Measurements from ENCODE around the gene HIP1. TPM values are rescaled to one million over a fixed set of nuclear protein-coding genes. Genes with fewer than 3 reads are reported as not detected.
"Not testable (repeated sequence)": the region's sequence is repeated elsewhere in the genome, so short reads cannot be mapped to it uniquely, and the experiment has no call there.

The HIP1 gene
- total RNA-seq, 1 experiment from 2014 or later: 10.7 TPM

DNA sequence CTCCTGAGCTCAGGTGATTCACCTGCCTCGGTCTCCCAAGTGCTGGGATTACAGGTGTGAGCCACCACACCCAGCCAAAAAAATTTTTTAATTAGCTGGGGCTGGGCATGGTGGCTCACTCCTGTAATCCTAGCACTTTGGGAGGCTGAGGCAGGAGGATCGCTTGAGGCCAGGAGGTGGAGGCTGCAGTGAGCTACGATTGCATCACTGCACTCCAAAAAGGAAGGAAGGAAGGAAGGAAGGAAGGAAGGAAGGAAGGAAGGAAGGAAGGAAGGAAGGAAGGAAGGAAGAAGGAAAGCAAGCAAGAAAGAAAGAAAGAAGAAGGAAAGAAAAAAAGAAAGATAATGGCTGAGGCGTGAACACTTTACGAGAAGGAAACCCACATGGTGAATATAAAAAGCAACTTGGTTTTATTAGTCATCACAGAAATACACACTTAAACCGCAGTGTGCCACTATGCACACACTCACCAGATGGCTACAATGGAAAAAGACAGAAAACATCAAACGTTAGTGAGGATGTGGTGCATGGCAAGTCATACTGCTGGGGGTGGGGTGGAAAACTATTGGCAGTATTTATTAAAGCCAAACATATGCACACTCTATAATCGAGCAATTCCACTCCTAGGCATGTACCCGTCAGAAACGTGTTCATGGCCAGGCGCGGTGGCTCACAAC lies 37.7 kb upstream of the HIP1 start:
- Mint-ChIP-seq H3K4me1 (ENCODE audit: low read depth, unreplicated experiment) (peaks cover 11% of the 10 kb centered on the region), H3K9me3 (ENCODE audit: low read depth, unreplicated experiment) (no peaks in the 10 kb centered on the region), H3K27ac (ENCODE audit: unreplicated experiment) (no peak overlapping the region), H3K4me3 (ENCODE audit: low read depth, unreplicated experiment) (no peak overlapping the region), H3K27me3 (ENCODE audit: unreplicated experiment) (peaks cover 27% of the 10 kb centered on the region), H3K36me3 (ENCODE audit: insufficient read depth, unreplicated experiment) (no peaks in the 10 kb centered on the region)
- CTCF ChIA-PET: interaction anchor here (0.6 kb wide), 1 partner anchor 187 kb away, joined by 4 read pairs; no protein-coding TSS in a partner anchor
- TF ChIP-seq, protein P1, sequence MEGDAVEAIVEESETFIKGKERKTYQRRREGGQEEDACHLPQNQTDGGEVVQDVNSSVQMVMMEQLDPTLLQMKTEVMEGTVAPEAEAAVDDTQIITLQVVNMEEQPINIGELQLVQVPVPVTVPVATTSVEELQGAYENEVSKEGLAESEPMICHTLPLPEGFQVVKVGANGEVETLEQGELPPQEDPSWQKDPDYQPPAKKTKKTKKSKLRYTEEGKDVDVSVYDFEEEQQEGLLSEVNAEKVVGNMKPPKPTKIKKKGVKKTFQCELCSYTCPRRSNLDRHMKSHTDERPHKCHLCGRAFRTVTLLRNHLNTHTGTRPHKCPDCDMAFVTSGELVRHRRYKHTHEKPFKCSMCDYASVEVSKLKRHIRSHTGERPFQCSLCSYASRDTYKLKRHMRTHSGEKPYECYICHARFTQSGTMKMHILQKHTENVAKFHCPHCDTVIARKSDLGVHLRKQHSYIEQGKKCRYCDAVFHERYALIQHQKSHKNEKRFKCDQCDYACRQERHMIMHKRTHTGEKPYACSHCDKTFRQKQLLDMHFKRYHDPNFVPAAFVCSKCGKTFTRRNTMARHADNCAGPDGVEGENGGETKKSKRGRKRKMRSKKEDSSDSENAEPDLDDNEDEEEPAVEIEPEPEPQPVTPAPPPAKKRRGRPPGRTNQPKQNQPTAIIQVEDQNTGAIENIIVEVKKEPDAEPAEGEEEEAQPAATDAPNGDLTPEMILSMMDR (IDR thresholded peaks at IDR 0.05; ENCODE audit: unreplicated experiment): no peak
- peak; percentile 1 for DNase-seq
- BruUV-seq (replicated peaks): no TSS peak
- intact Hi-C loops (cut with micrococcal nuclease; ENCODE audit: unreplicated experiment): no loop called here

DNA sequence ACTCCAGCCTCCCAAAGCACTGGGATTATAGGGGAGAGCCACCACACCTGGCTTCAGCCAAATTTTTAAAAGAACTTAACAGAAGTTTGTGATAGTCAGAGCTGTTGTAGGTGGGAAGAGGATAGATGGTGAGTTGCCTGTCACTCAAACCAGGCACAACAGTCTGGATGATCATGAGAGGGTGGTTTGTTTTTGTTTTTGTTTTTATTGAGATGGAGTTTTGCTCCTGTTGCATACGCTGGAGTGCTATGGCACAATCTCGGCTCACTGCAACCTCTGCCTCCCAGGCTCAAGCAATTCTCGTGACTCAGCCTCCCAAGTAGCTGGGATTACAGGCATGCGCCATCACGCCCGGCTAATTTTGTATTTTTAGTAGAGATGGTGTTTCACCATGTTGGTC lies 35.2 kb upstream of the HIP1 start:
- H3K36me3 Mint-ChIP-seq (ENCODE audit: insufficient read depth, unreplicated experiment); BruUV-seq (replicated peaks); H3K4me3 Mint-ChIP-seq (ENCODE audit: low read depth, unreplicated experiment); DNase-seq; CTCF ChIA-PET; H3K27ac Mint-ChIP-seq (ENCODE audit: unreplicated experiment); intact Hi-C loops (cut with micrococcal nuclease; ENCODE audit: unreplicated experiment); H3K9me3 Mint-ChIP-seq (ENCODE audit: low read depth, unreplicated experiment); H3K27me3 Mint-ChIP-seq (ENCODE audit: unreplicated experiment): not testable (repeated sequence)
- H3K4me1 Mint-ChIP-seq (ENCODE audit: low read depth, unreplicated experiment): peaks cover 11% of the 10 kb centered on the region

DNA sequence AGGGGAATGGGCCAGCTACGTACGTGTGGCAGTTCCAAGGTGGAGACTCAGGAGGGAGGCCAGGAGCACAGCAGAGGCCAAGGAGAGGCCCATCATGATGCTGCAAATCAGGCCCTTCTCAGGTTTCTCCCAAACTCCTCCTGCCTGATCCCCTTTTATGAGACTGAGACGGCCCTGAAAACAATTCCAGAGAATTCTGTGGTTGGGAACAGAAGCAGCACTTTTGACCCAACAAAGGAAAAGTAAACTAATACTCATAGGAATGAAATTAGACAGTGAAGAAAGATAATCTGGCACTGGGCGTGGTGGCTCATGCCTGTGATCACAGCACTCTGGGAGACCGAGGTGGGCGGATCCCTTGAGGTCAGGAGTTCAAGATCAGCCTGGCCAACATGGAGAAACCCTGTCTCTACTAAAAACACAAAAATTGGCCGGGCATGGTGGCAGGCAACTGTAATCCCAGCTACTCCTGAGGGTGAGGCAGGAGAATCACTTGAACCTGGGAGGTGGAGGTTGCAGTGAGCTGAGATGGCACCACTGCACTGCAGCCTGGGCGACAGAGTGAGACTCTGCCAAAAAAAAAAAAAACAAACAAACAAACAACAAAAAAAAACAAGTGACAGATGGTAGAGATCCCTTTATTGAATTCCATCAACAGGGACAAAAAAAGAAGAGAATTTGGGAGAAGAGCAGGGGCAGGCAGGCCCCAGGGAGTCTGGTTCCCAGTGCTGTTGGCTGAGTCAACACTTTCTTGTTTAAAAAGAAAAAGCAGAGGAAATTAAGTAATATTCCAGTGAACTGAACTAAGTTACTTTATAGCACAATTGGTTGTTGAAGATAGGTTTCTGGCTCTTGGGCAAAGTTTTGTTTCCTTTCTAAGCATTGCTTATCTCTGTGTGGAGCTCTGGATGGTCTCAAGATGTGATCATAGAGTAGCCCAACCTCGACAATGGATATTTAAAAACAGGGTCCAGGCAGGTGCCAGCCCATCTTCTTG lies 33.6 kb upstream of the HIP1 start, which contains the start of gene CCL26:
Gene CCL26 (minus strand): TSS at position 131 of the 997 bp plus-strand sequence. CDS start 35 bp downstream, at position 96.
- DNase-seq: peak; percentile 21
- intact Hi-C loops (cut with micrococcal nuclease; ENCODE audit: unreplicated experiment): no loop called here
- no peak within 1 kb of the TSS for H3K4me3 Mint-ChIP-seq (ENCODE audit: low read depth, unreplicated experiment)
- peaks cover 11% of the 10 kb centered on the region for H3K4me1 Mint-ChIP-seq (ENCODE audit: low read depth, unreplicated experiment)
- H3K27ac Mint-ChIP-seq (ENCODE audit: unreplicated experiment): no peak within 1 kb of the TSS
- no peaks in the 10 kb centered on the region for H3K9me3 Mint-ChIP-seq (ENCODE audit: low read depth, unreplicated experiment)
- BruUV-seq (replicated peaks): no TSS peak
- no peaks in the 10 kb centered on the region for H3K36me3 Mint-ChIP-seq (ENCODE audit: insufficient read depth, unreplicated experiment)
- no peaks in the 10 kb centered on the region for H3K27me3 Mint-ChIP-seq (ENCODE audit: unreplicated experiment)
- CTCF ChIA-PET: no interaction called here
- TF ChIP-seq, protein P1 (IDR thresholded peaks at IDR 0.05; ENCODE audit: unreplicated experiment): no peak

DNA sequence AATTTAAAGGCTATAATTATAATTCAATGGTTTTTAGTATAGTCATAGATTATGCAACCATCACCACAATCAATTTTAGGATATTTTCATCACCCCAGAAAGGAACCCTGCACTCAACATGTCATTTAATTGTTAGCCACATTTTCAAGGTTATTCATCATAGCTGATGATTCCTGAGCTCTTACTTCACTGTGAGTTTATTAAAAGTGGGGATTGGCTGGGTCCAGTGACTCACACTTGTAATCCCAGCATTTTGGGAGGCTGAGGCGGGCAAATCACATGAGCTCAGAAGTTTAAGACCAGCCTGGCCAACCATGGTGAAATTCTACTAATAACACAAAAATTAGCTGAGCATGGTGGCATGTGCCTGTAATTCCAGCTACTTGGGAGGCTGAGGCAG lies 32.5 kb upstream of the HIP1 start:
- H3K27me3 Mint-ChIP-seq (ENCODE audit: unreplicated experiment): no peaks in the 10 kb centered on the region
- no TSS peak for BruUV-seq (replicated peaks)
- no peak overlapping the region for H3K4me3 Mint-ChIP-seq (ENCODE audit: low read depth, unreplicated experiment)
- no peaks in the 10 kb centered on the region for H3K9me3 Mint-ChIP-seq (ENCODE audit: low read depth, unreplicated experiment)
- TF ChIP-seq, protein P1 (IDR thresholded peaks at IDR 0.05; ENCODE audit: unreplicated experiment): no peak
- H3K27ac Mint-ChIP-seq (ENCODE audit: unreplicated experiment): no peak overlapping the region
- peaks cover 11% of the 10 kb centered on the region for H3K4me1 Mint-ChIP-seq (ENCODE audit: low read depth, unreplicated experiment)
- CTCF ChIA-PET: interaction anchor here (0.6 kb wide), 1 partner anchor 19 kb away, joined by 3 read pairs; no protein-coding TSS in a partner anchor
- no peaks in the 10 kb centered on the region for H3K36me3 Mint-ChIP-seq (ENCODE audit: insufficient read depth, unreplicated experiment)
- intact Hi-C loops (cut with micrococcal nuclease; ENCODE audit: unreplicated experiment): no loop called here
- no peak for DNase-seq
